ENCODE data around the gene NELFB.

Gene NELFB

GRCh38 chr9:137315581-137316011 lies 60.5 kb downstream of the NELFB start:
- peak overlapping the region; percentile 21 for H3K4me3 ChIP-seq (ENCODE audit: low read length)
- DNase-seq (ENCODE audit: low read depth), result no peak
- TF ChIP-seq CTCF (conservative IDR thresholded peaks at IDR 0.05; ENCODE audit: low read depth, low read length), result no peak

- no peak overlapping the region for H3K4me3 ChIP-seq (ENCODE audit: low read length)
- DNase-seq (ENCODE audit: low read depth), result no peak
- no peak for TF ChIP-seq CTCF (conservative IDR thresholded peaks at IDR 0.05; ENCODE audit: low read depth, low read length)
Observed at GRCh38 chr9:137316012-137316981, 61.2 kb downstream of the NELFB start.

- DNase-seq (ENCODE audit: low read depth), result no peak
- no peak overlapping the region for H3K4me3 ChIP-seq (ENCODE audit: low read length)
Observed at GRCh38 chr9:137317021-137317717, 62.0 kb downstream of the NELFB start.

GRCh38 chr9:137317718-137318511 lies 62.8 kb downstream of the NELFB start:
- TF ChIP-seq CTCF (conservative IDR thresholded peaks at IDR 0.05; ENCODE audit: low read depth, low read length), result no peak
- no peak for DNase-seq (ENCODE audit: low read depth)
- no peak overlapping the region for H3K4me3 ChIP-seq (ENCODE audit: low read length)

More at GRCh38 chr9:137317021-137317717, 62.0 kb downstream of the NELFB start:
- TF ChIP-seq CTCF (conservative IDR thresholded peaks at IDR 0.05; ENCODE audit: low read depth, low read length), result no peak

- H3K4me3 ChIP-seq (ENCODE audit: low read length), result no peak overlapping the region
- DNase-seq (ENCODE audit: low read depth), result no peak
- TF ChIP-seq CTCF (conservative IDR thresholded peaks at IDR 0.05; ENCODE audit: low read depth, low read length), result no peak
Observed at GRCh38 chr9:137318602-137319001, 63.5 kb downstream of the NELFB start.

- no peak for DNase-seq (ENCODE audit: low read depth)
- no peak overlapping the region for H3K4me3 ChIP-seq (ENCODE audit: low read length)
- TF ChIP-seq CTCF (conservative IDR thresholded peaks at IDR 0.05; ENCODE audit: low read depth, low read length), result no peak
Observed at GRCh38 chr9:137319011-137319738, 64.0 kb downstream of the NELFB start.
